Transverse colon (tissue), 3 donors: Measurements from ENCODE around the gene MEX3A.
"Not testable (repeated sequence)": the region's sequence is repeated elsewhere in the genome, so short reads cannot be mapped to it uniquely, and the experiment has no call there.

ENCODE experiments used
- CTCF ChIP-seq, 5 experiments: fragments of 200-600 bp in 3 of 5; fragments of 450-650 bp in 2 of 5; sonication (generic) in 3 of 5; IDR thresholded peaks; 1 replicate in 2 of 5; 2 replicates in 3 of 5; pipeline ENCODE4 v1.5.1; 2016 to 2017; ENCODE audit warnings: antibody characterized with exemption in 5 of 5, inconsistent platforms in 3 of 5, mild to moderate bottlenecking in 2 of 5, moderate library complexity in 1 of 5
- POLR2A ChIP-seq: fragments of 450-650 bp; IDR thresholded peaks from one replicate; pipeline ENCODE4 v1.6.1; 2016; ENCODE audit warnings: antibody characterized with exemption, mild to moderate bottlenecking, moderate library complexity

- not testable (repeated sequence) for TF ChIP-seq CTCF (IDR thresholded peaks at IDR 0.05); POLR2A
Observed at GRCh38 chr1:156034991-156035390, 47.3 kb downstream of the MEX3A start.
